Measurements from ENCODE around the gene C16orf95. TPM values are rescaled to one million over a fixed set of nuclear protein-coding genes. Genes with fewer than 3 reads are reported as not detected.

The C16orf95 gene
- polyA plus RNA-seq, 1 donor = 5.6 TPM

- DNase-seq = no peak
These were observed 15.9 kb upstream of the C16orf95 start for GRCh38 chr16:87333101-87333500.

- DNase-seq = no peak
These were observed 15.0 kb upstream of the C16orf95 start for GRCh38 chr16:87332150-87332549.

GRCh38 chr16:87331241-87331801 is 14.1 kb upstream of the C16orf95 start:
- no peak for DNase-seq

- DNase-seq = no peak
These were observed 13.5 kb upstream of the C16orf95 start for GRCh38 chr16:87330646-87331045.

GRCh38 chr16:87330257-87330624 is 13.0 kb upstream of the C16orf95 start:
- no peak for DNase-seq

- DNase-seq = no peak
These were observed 12.5 kb upstream of the C16orf95 start for GRCh38 chr16:87329436-87330256.

GRCh38 chr16:87328846-87329245 is 11.7 kb upstream of the C16orf95 start:
- DNase-seq = no peak

GRCh38 chr16:87327798-87328495 is 10.8 kb upstream of the C16orf95 start:
- no peak for DNase-seq

- DNase-seq = no peak
These were observed 9.0 kb upstream of the C16orf95 start for GRCh38 chr16:87326151-87326571.

- no peak for DNase-seq
These were observed 8.2 kb upstream of the C16orf95 start for GRCh38 chr16:87325423-87325858.

GRCh38 chr16:87324411-87325275 is 7.5 kb upstream of the C16orf95 start:
- DNase-seq = peak; percentile 36

- DNase-seq = no peak
These were observed 6.7 kb upstream of the C16orf95 start for GRCh38 chr16:87323727-87324410.

- DNase-seq = no peak
These were observed 5.9 kb upstream of the C16orf95 start for GRCh38 chr16:87322833-87323726.

- no peak for DNase-seq
These were observed 5.2 kb upstream of the C16orf95 start for GRCh38 chr16:87322360-87322759.

- no peak for DNase-seq
These were observed 4.3 kb upstream of the C16orf95 start for GRCh38 chr16:87321336-87322107.

GRCh38 chr16:87320510-87321227 is 3.5 kb upstream of the C16orf95 start:
- DNase-seq = no peak

GRCh38 chr16:87319997-87320491 is 2.9 kb upstream of the C16orf95 start:
- DNase-seq = no peak

- DNase-seq = no peak
These were observed 1.8 kb upstream of the C16orf95 start for GRCh38 chr16:87319011-87319410.

Measured in left kidney (tissue), 2 donors.